Loucy (cell line): Measurements from ENCODE around the gene PKP1.

Source experiments
- H2AFZ ChIP-seq: fragments of 200-600 bp; sonication (generic); 2 replicates; pipeline ENCODE4 v1.6.0; 2016; ENCODE audit warnings: antibody characterized with exemption, mild to moderate bottlenecking, low read length, moderate library complexity
- H3F3A ChIP-seq: fragments of 200-600 bp; 2 replicates; pipeline ENCODE4 v1.6.0; 2016; ENCODE audit warnings: antibody characterized with exemption, low read depth, mild to moderate bottlenecking
- H3K27me3 ChIP-seq: fragments of 200-600 bp; sonication (generic); 2 replicates; pipeline ENCODE4 v1.6.1; 2014; ENCODE audit warnings: low read length, mild to moderate bottlenecking; ENCODE audit not compliant: insufficient read depth, poor library complexity, severe bottlenecking
- H3K36me3 ChIP-seq: fragments of 200-600 bp; sonication (generic); 2 replicates; pipeline ENCODE4 v1.6.1; 2016; ENCODE audit warnings: low read length; ENCODE audit not compliant: insufficient read depth
- H3K4me1 ChIP-seq: fragments of 200-600 bp; sonication (generic); 2 replicates; pipeline ENCODE4 v1.5.1; 2014; ENCODE audit warnings: low read length, mild to moderate bottlenecking; ENCODE audit not compliant: insufficient read depth, poor library complexity, severe bottlenecking
- H3K4me2 ChIP-seq: fragments of 200-600 bp; sonication (generic); 2 replicates; pipeline ENCODE4 v1.6.0; 2014; ENCODE audit warnings: antibody characterized with exemption, low read length, low read depth, mild to moderate bottlenecking; ENCODE audit not compliant: poor library complexity, severe bottlenecking
- H3K4me3 ChIP-seq: fragments of 200-600 bp; sonication (generic); 2 replicates; pipeline ENCODE4 v1.5.1; 2014; ENCODE audit warnings: low read length, mild to moderate bottlenecking, mixed read lengths; ENCODE audit not compliant: poor library complexity, severe bottlenecking
- H3K79me2 ChIP-seq: fragments of 200-600 bp; sonication (generic); 2 replicates; pipeline ENCODE4 v1.6.1; 2014; ENCODE audit warnings: low read length; ENCODE audit not compliant: insufficient read depth
- H3K9ac ChIP-seq: fragments of 200-600 bp; sonication (generic); 2 replicates; pipeline ENCODE4 v1.6.0; 2014; ENCODE audit warnings: mild to moderate bottlenecking, low read depth, low read length, moderate library complexity; ENCODE audit not compliant: poor library complexity, severe bottlenecking
- H3K9me2 ChIP-seq: fragments of 200-600 bp; sonication (generic); replicated peaks from 2 replicates; pipeline ENCODE4 v1.6.1; 2016; ENCODE audit warnings: low read depth, low read length, mixed read lengths
- H3K9me3 ChIP-seq: fragments of 200-600 bp; sonication (generic); 2 replicates; pipeline ENCODE4 v1.6.1; 2014; ENCODE audit warnings: mild to moderate bottlenecking, antibody characterized with exemption, low read length, low read depth; ENCODE audit not compliant: insufficient read depth
- H4K20me1 ChIP-seq: fragments of 200-600 bp; sonication (generic); 2 replicates; pipeline ENCODE4 v1.6.0; 2014; ENCODE audit warnings: antibody characterized with exemption, low read length, mild to moderate bottlenecking; ENCODE audit not compliant: insufficient read depth, poor library complexity, severe bottlenecking
- CTCF ChIP-seq: fragments of 200-600 bp; sonication (generic); conservative IDR thresholded peaks from 2 replicates; pipeline ENCODE4 v1.5.1; 2014; ENCODE audit warnings: mild to moderate bottlenecking, antibody characterized with exemption, low read length
- EZH2phosphoT487 ChIP-seq: fragments of 200-600 bp; IDR thresholded peaks from 2 replicates; pipeline ENCODE4 v1.6.1; 2018; ENCODE audit warnings: antibody characterized with exemption, mild to moderate bottlenecking, moderate library complexity, borderline replicate concordance

PKP1 gene

GRCh38 chr1:201321826-201322390 is 38.6 kb downstream of the PKP1 start:
- Histone ChIP-seq H3K9me3 (no peaks in the 10 kb centered on the region), H2AFZ (no peak overlapping the region), H3K4me2 (no peak overlapping the region), H3K4me3 (no peak overlapping the region), H3K9me2 (no peaks in the 10 kb centered on the region), H3K79me2 (no peaks in the 10 kb centered on the region), H3K36me3 (no peaks in the 10 kb centered on the region), H3K27me3 (no peaks in the 10 kb centered on the region), H3K9ac (no peak overlapping the region), H3F3A (no peaks in the 10 kb centered on the region), H3K4me1 (no peaks in the 10 kb centered on the region), H4K20me1 (no peaks in the 10 kb centered on the region)
- TF ChIP-seq CTCF (no peak), EZH2phosphoT487 (no peak)

GRCh38 chr1:201322653-201323510 is 39.6 kb downstream of the PKP1 start:
- Histone ChIP-seq H3K27me3 (no peaks in the 10 kb centered on the region), H4K20me1 (no peaks in the 10 kb centered on the region), H3K4me1 (no peaks in the 10 kb centered on the region), H3K4me3 (no peak overlapping the region), H3K9me2 (no peaks in the 10 kb centered on the region), H3K9ac (no peak overlapping the region), H2AFZ (no peak overlapping the region), H3K36me3 (no peaks in the 10 kb centered on the region), H3F3A (no peaks in the 10 kb centered on the region), H3K9me3 (no peaks in the 10 kb centered on the region), H3K4me2 (no peak overlapping the region), H3K79me2 (no peaks in the 10 kb centered on the region)
- TF ChIP-seq EZH2phosphoT487, result no peak
- no peak for TF ChIP-seq CTCF

GRCh38 chr1:201324306-201324705 is 41.0 kb downstream of the PKP1 start:
- no peak overlapping the region for H3K4me2 ChIP-seq
- H3K9me2 ChIP-seq, result no peaks in the 10 kb centered on the region
- no peak overlapping the region for H3K4me3 ChIP-seq
- no peak overlapping the region for H3K9ac ChIP-seq
- no peaks in the 10 kb centered on the region for H3K4me1 ChIP-seq
- H4K20me1 ChIP-seq, result no peaks in the 10 kb centered on the region
- no peaks in the 10 kb centered on the region for H3K27me3 ChIP-seq
- no peaks in the 10 kb centered on the region for H3K36me3 ChIP-seq
- H3K79me2 ChIP-seq, result no peaks in the 10 kb centered on the region
- H3F3A ChIP-seq, result no peaks in the 10 kb centered on the region
- no peak overlapping the region for H2AFZ ChIP-seq
- no peaks in the 10 kb centered on the region for H3K9me3 ChIP-seq
- no peak for TF ChIP-seq CTCF
- no peak for TF ChIP-seq EZH2phosphoT487
